Right lobe of liver (tissue), 6 donors: ENCODE results near the gene XBP1. TPM values are rescaled to one million over a fixed set of nuclear protein-coding genes. Genes with fewer than 3 reads are reported as not detected.
A peak's percentile ranks its signal among the peaks of the same experiment; 100 is the strongest.

ENCODE experiments used
- ATAC-seq, 4 donors: fragments of 200-7000 bp; cut with Tn5 transposase; one replicate each; pipeline ENCODE4 v1.9.1; 2020; ENCODE audit warnings: mild to moderate bottlenecking in 4 of 4, moderate library complexity in 4 of 4
- DNase-seq, 3 donors: peaks; one replicate each; pipeline ENCODE4 v3.0.0-alpha.2; 2020
- H3K27ac ChIP-seq, 3 donors: fragments of 200-600 bp; one replicate each; pipeline ENCODE4 v1.8.0; 2022
- H3K27me3 ChIP-seq, 2 donors: fragments of 200-600 bp; one replicate each; pipeline ENCODE4 v1.8.0; 2022
- H3K36me3 ChIP-seq, 4 donors: fragments of 200-600 bp; sonication (generic) in 1 of 4; one replicate each; pipeline versions ENCODE4 v1.5.1 to v1.8.0; 2017 to 2022; ENCODE audit warnings: control low read depth in 1 of 4
- H3K4me1 ChIP-seq, 4 donors: fragments of 200-600 bp; sonication (generic) in 1 of 4; one replicate each; pipeline versions ENCODE4 v1.5.1 to v1.8.0; 2017 to 2022; ENCODE audit warnings: control low read depth in 1 of 4
- H3K4me3 ChIP-seq, 3 donors: fragments of 200-600 bp; one replicate each; pipeline ENCODE4 v1.8.0; 2022
- H3K9me3 ChIP-seq, 4 donors: fragments of 200-600 bp; sonication (generic) in 1 of 4; one replicate each; pipeline versions ENCODE4 v1.5.1 to v1.8.0; 2017 to 2022; ENCODE audit warnings: control low read depth in 1 of 4
- POLR2A ChIP-seq: fragments of 450-650 bp; IDR thresholded peaks from one replicate; pipeline ENCODE4 v1.6.1; 2017; ENCODE audit warnings: antibody characterized with exemption, mild to moderate bottlenecking
- WGBS: methylation state at CpG from one replicate; pipeline ENCODE4 v1.1.6; 2018; ENCODE audit warnings: low coverage, low lambda C conversion rate; ENCODE audit not compliant: insufficient coverage; ENCODE audit errors: missing lambda C conversion rate; 5-methylcytosine and 5-hydroxymethylcytosine counted together
- intact Hi-C, 2 donors: fragments of 100-400 bp; cut with DNase I; formaldehyde crosslinking; loops; one replicate each; pipeline versions ENCODE4 v1.11.2 to v1.14.1; 2022
- total RNA-seq, 6 experiments: library from RNA; depleted of rRNA in 2 of 6; stranded (reverse); fragments of >200 nt in 2 of 6; fragmentation: NEBNext Ultra II Directional in 3 of 6; extraction: Animal tissue kit (Norgen Biotek cat#: 25700) in 3 of 6; gene quantifications; one replicate each; pipeline versions ENCODE4 v1.1.0 to v1.2.4, GENCODE V29; 2016 to 2023
- TF ChIP-seq, protein P1 (sequence below), 4 donors: fragments of 200-600 bp in 3 of 4; fragments of 450-650 bp in 1 of 4; IDR thresholded peaks; one replicate each; pipeline versions ENCODE4 v1.5.1 to v1.8.0; 2016 to 2022; ENCODE audit warnings: antibody characterized with exemption in 4 of 4, mild to moderate bottlenecking in 2 of 4
- donor health status: DM: no; HTN: yes; CAD: no.
- donor health status: DM: no; HTN: no; CAD: no.
- donor health status: DM: no; HTN: no; CAD: no.
- donor health status: DM: no; HTN: yes; CAD: no.
- donor health status: DM: no; HTN: yes; CAD: no.

The XBP1 gene
- total RNA-seq, 6 experiments from 2014 or later, result 298 to 624 (median 414) TPM

DNA sequence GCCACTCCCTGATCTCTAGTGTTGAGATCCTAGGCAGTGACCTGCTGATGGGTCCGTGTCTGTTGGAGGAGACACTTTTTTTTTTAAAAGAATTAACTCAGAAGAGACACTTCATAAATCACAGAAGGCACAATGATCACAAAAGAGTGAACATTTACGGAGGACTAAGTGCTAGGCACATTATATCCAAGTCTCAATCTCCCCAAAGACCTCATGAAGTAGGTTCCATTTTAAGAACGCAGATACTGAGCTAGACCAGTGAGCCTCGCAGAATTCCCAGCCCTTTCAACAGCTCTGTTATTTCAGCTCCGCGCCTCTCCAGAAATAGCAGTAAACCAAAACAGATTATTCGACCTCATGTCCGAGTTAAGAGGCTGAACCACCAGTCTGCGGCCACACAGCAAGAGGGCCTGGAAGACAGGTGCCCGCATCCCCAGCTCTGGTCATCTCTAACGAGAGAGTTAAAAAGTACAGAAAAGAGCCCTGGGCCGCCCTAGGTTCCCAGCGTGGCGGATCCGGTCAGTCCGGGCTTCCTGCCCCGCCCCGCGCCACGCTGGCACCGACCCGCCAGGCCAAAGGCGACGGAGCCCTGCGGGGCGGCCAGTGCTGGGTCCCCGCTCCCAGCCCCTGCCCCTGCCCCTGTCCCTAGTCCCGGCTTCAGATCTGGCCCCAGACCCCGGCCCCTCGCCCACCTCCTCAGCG, 612 bp downstream of the XBP1 start:
- Histone ChIP-seq H3K36me3 (peaks cover 13 to 44% (median 29%) of the 10 kb centered on the region in 4 donors), H3K4me1 (peaks cover 0 to 55% (median 8%) of the 10 kb centered on the region in 4 donors), H3K9me3 (no peaks in the 10 kb centered on the region), H3K4me3 (peak overlapping the region; percentile 91 to 98 (median 95)), H3K27ac (peak overlapping the region; percentile 99 to 100 (median 99)), H3K27me3 (no peaks in the 10 kb centered on the region)
- WGBS, result 0% methylated on average over 8 of the region's 31 CpGs
- intact Hi-C loops, result no loop called here
- DNase-seq (peak; percentile 67 to 75 (median 68)), ATAC-seq (peak; percentile 22 to 59 (median 57))
- TF ChIP-seq, protein P1, sequence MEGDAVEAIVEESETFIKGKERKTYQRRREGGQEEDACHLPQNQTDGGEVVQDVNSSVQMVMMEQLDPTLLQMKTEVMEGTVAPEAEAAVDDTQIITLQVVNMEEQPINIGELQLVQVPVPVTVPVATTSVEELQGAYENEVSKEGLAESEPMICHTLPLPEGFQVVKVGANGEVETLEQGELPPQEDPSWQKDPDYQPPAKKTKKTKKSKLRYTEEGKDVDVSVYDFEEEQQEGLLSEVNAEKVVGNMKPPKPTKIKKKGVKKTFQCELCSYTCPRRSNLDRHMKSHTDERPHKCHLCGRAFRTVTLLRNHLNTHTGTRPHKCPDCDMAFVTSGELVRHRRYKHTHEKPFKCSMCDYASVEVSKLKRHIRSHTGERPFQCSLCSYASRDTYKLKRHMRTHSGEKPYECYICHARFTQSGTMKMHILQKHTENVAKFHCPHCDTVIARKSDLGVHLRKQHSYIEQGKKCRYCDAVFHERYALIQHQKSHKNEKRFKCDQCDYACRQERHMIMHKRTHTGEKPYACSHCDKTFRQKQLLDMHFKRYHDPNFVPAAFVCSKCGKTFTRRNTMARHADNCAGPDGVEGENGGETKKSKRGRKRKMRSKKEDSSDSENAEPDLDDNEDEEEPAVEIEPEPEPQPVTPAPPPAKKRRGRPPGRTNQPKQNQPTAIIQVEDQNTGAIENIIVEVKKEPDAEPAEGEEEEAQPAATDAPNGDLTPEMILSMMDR (IDR thresholded peaks at IDR 0.05), result no peak
- TF ChIP-seq POLR2A, result no peak

DNA sequence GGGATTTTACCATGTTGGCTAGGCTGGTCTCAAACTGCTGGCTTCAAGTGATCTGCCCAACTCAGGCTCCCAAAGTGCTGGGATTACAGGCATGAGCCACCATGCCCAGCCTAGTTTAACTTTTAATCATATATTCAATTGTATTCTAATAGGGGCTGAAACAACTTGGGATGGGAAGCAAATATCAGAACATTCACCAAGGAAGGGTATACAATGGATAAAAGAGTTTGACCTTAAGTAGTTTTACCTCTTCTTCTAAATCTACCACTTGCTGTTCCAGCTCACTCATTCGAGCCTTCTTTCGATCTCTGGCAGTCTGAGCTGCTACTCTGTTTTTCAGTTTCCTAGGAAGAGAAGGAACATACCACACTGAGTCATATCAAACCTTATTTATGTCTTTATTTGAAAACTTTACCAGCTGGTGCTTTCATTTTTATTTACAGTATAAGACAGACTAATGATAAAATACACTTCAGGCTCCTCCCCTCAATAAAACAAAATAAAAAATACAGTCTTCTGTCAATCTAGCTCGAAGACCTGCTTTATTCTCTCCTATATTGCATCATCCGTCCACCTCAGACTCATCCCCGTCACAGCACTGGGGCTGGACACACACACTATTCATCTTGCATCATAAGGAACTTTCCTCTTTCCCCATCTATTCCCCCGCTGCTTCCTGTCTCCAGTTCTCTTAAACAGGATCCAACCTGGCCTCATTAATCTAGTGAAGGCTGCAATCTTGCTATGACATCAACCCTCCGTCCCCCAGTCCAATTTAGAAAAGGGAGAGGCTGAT, 1.4 kb downstream of the XBP1 start:
- ATAC-seq (peak in 3 of 4 donors; percentile 8 to 16 (median 12)), DNase-seq (no peak)
- H3K36me3 ChIP-seq, result peaks cover 13 to 51% (median 33%) of the 10 kb centered on the region in 4 donors
- intact Hi-C loops, result no loop called here
- 0% methylated on average over 7 of the region's 7 CpGs for WGBS
- no peaks in the 10 kb centered on the region for H3K9me3 ChIP-seq
- H3K4me3 ChIP-seq, result peak overlapping the region; percentile 91 to 98 (median 95)
- TF ChIP-seq, protein P1 (IDR thresholded peaks at IDR 0.05), result no peak
- peak; percentile 87 for TF ChIP-seq POLR2A
- H3K4me1 ChIP-seq, result peaks cover 0 to 59% (median 8%) of the 10 kb centered on the region in 4 donors
- no peaks in the 10 kb centered on the region for H3K27me3 ChIP-seq
- H3K27ac ChIP-seq, result peak overlapping the region; percentile 99 to 100 (median 99)

DNA sequence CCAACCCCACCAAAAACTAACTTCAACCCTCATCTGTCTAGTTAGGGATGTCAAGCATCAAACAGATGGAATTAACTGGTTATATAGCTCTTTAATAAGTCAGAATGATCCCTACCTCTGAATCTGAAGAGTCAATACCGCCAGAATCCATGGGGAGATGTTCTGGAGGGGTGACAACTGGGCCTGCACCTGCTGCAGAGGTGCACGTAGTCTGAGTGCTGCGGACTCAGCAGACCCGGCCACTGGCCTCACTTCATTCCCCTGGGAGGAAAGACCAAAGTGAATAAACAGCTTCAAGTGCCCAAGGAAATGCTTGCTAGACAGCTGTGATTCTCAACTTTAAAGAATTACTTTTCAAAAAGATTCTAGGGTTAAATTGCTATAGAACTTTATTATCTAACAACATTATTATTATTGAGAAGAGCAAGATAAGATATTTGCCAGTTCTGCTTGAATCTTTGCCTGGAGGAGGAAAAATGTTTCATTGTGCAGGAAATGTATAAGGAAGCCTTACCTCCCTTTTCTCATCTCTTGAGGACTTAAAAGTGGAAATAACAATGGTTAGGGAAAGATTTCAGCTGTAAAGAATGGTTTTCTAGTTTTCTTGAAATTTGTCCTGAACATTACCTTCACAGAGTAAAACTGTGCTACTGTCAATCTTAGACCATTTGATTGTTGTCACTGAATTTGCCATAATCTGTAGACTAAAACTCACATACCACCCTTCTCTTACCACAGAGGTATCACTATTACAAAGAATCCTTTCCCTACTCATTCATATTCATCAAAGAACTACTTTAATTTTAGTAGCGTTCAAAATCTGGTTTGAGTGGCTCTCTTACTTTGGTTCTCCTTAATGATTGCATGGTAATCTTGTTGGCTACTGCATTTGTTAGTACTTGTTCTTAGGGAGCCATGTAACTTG, 4.2 kb downstream of the XBP1 start:
- Histone ChIP-seq H3K4me3 (peak overlapping the region in 2 of 3 donors; percentile 1 to 16), H3K36me3 (peaks cover 13 to 53% (median 34%) of the 10 kb centered on the region in 4 donors), H3K4me1 (peaks cover 0 to 39% (median 4%) of the 10 kb centered on the region in 4 donors), H3K27ac (peak overlapping the region in 1 of 3 donors; percentile 99), H3K9me3 (no peaks in the 10 kb centered on the region), H3K27me3 (no peaks in the 10 kb centered on the region)
- ATAC-seq (no peak), DNase-seq (peak in 1 of 3 donors; percentile 48)
- WGBS, result 41% methylated on average over 2 of the region's 5 CpGs
- intact Hi-C loops, result no loop called here
- TF ChIP-seq, protein P1 (IDR thresholded peaks at IDR 0.05), result no peak
- TF ChIP-seq POLR2A, result no peak

DNA sequence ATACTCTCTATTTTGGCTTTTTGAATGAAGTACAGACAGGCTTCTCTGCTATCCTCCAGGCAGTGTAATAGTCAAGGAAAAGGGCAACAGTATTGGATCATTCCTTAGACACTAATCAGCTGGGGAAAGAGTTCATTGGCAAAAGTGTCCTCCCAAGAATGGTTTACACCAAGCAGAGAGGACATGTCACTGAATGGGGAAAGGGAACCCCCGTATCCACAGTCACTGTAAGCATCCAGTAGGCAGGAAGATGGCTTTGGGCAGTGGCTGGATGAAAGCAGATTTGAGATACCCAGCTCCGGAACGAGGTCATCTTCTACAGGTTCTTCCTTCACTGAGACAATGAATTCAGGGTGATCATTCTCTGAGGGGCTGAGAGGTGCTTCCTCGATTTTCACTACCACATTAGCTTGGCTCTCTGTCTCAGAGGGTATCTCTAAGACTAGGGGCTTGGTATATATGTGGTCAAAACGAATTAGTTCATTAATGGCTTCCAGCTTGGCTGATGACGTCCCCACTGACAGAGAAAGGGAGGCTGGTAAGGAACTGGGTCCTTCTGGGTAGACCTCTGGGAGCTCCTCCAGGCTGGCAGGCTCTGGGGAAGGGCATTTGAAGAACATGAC, 5.2 kb downstream of the XBP1 start:
- 36% methylated on average over 6 of the region's 6 CpGs for WGBS
- H3K27ac ChIP-seq, result peak overlapping the region in 1 of 3 donors; percentile 99
- no peaks in the 10 kb centered on the region for H3K9me3 ChIP-seq
- peaks cover 13 to 53% (median 34%) of the 10 kb centered on the region in 4 donors for H3K36me3 ChIP-seq
- peaks cover 0 to 39% (median 4%) of the 10 kb centered on the region in 4 donors for H3K4me1 ChIP-seq
- H3K4me3 ChIP-seq, result no peak overlapping the region
- intact Hi-C loops, result no loop called here
- no peak for TF ChIP-seq POLR2A
- TF ChIP-seq, protein P1 (IDR thresholded peaks at IDR 0.05), result no peak
- H3K27me3 ChIP-seq, result no peaks in the 10 kb centered on the region
- DNase-seq (no peak), ATAC-seq (peak in 2 of 4 donors; percentile 9 to 21)
